ENCODE measurements around the gene DDX39B. TPM values are rescaled to one million over a fixed set of nuclear protein-coding genes. Genes with fewer than 3 reads are reported as not detected.

Gene DDX39B
- total RNA-seq, 2 experiments from 2014 or later: 538 to 547 TPM

DNA sequence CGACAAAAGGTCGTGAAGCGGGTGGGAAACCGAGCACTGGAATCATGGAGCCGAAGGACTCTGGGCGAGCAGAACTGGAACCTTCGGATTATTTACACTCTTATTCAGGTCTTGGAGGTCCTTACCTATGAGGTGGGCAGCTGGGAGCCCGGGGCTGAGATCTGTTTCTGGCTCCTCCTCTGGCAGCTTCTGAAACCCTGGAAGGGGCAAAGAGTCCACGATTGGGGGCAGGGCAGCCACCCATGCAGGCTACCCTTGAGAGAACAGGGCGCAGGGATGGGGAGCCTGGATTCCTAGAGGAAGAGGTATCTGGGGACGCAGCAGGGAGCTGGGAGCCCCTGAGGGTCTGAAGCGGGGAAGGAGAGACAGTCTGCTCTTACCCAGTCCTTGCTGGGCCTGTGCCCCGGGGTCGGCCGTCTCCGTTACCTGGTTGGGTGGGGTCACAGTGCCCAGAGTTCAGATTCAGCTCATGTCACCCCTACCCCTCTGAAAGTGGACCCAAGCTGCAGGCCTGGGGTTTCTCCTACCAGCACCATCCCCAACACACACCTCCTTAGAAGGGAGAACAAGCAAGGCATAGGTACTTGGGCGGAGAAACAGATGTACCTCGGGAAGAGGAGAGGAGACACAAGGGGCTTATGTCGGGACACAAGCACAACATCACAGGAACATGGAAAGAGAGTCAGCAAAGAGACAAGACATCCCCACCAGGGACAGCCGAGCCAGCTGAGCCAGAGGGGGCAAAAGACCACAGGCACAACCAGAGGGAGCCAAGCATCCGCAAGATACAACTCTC lies 39.8 kb upstream of the DDX39B start:
- H3K27me3 Mint-ChIP-seq: no peaks in the 10 kb centered on the region
- peak overlapping the region; percentile 92 for H3K27ac Mint-ChIP-seq
- DNase-seq: peak; percentile 39
- H3K36me3 Mint-ChIP-seq: peaks cover 42% of the 10 kb centered on the region
- CTCF ChIA-PET: interaction anchor here (0.8 to 28.8 kb wide), 9 partner anchors 7 to 225 kb away, joined by 3 to 1658 read pairs (median 5); partner anchors contain the start of genes ATP6V1G2, DDX39B, LSM2 and LST1
- POLR2A ChIA-PET: interaction anchor here (0.6 to 18.2 kb wide), 7 partner anchors 10 to 70 kb away, joined by 3 to 259 read pairs (median 115); partner anchors contain the start of genes ATP6V1G2, BAG6, DDX39B and LTA
- no peaks in the 10 kb centered on the region for H3K9me3 Mint-ChIP-seq
- H3K4me1 Mint-ChIP-seq (ENCODE audit: low read depth): peaks cover 52% of the 10 kb centered on the region
- intact Hi-C loops (cut with micrococcal nuclease): loop anchor here (1.0 to 2.0 kb wide), 2 partner anchors 16 to 35 kb away; partner anchors contain the start of genes ATP6V1G2 and NFKBIL1
- H3K4me3 Mint-ChIP-seq: peak overlapping the region; percentile 97

DNA sequence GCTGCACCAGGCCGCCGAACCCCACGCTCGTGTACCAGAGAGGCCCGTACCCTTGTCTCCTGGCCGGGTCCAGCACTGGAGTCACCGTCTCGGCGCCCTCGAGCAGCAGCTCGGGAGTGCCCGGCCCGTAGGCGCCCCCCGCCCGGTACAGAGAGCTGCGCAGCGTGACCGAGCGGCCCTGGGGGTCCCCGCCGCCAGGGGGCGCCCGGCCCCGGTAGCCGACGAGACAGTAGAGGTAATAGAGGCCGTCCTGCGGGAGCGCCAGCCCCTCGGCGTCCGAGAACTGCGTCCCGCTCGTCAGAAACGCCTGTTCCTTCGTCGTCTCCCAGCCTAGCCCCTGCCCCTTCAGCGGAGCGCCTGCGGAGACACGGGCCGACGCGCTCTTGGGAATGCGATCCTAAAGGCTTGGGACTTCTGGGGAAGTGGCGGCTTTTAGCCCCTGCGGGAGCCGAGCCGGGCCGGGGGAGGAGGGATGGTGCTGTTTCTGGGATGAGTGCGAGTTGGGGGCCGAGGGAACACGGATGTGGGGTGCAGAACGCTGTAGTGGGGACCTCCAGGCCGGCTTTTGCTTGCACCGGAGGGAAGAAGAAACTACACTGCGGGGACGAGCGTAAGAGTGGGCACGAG lies 39.1 kb upstream of the DDX39B start:
- Mint-ChIP-seq H3K9me3 (no peaks in the 10 kb centered on the region), H3K4me3 (peak overlapping the region; percentile 97), H3K27ac (peak overlapping the region; percentile 92), H3K36me3 (peaks cover 49% of the 10 kb centered on the region), H3K27me3 (no peaks in the 10 kb centered on the region), H3K4me1 (ENCODE audit: low read depth) (peaks cover 44% of the 10 kb centered on the region)
- peak; percentile 92 for DNase-seq
- ChIA-PET POLR2A (interaction anchor here (1.2 to 18.2 kb wide), 7 partner anchors 8 to 71 kb away, joined by 3 to 259 read pairs (median 115); partner anchors contain the start of genes ATP6V1G2, BAG6, DDX39B and LTA), CTCF (interaction anchor here (0.8 to 28.8 kb wide), 9 partner anchors 11 to 226 kb away, joined by 3 to 1658 read pairs (median 5); partner anchors contain the start of genes ATP6V1G2, DDX39B, LSM2 and LST1)
- intact Hi-C loops (cut with micrococcal nuclease): loop anchor here (1.0 to 2.0 kb wide), 4 partner anchors 9 to 34 kb away; partner anchors contain the start of genes ATP6V1G2, LTA and NFKBIL1

DNA sequence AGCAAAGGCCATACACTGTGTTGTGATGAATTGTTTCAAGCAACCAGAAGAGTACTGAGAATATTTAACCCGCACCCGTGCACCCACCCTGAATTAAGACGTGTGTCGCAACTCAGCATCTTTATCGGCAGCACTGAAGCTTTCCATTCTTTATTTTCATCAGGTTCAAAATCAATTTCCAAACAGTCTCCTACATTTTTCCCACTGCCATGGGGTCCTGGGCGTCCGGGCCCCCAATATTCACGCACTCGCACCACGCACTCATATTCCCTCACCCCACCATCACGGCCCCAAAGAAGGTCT lies 38.6 kb upstream of the DDX39B start:
- Mint-ChIP-seq H3K4me3 (peak overlapping the region; percentile 97), H3K36me3 (peaks cover 55% of the 10 kb centered on the region), H3K4me1 (ENCODE audit: low read depth) (peaks cover 41% of the 10 kb centered on the region), H3K27ac (peak overlapping the region; percentile 92), H3K27me3 (peaks cover under 1% of the 10 kb centered on the region), H3K9me3 (no peaks in the 10 kb centered on the region)
- ChIA-PET POLR2A (interaction anchor here (1.2 to 18.2 kb wide), 7 partner anchors 9 to 72 kb away, joined by 3 to 259 read pairs (median 115); partner anchors contain the start of genes ATP6V1G2, BAG6, DDX39B and LTA), CTCF (interaction anchor here (0.9 to 28.8 kb wide), 8 partner anchors 11 to 87 kb away, joined by 3 to 1658 read pairs (median 5); partner anchors contain the start of genes ATP6V1G2, DDX39B, LST1 and LTA)
- intact Hi-C loops (cut with micrococcal nuclease): loop anchor here (1.0 to 2.0 kb wide), 3 partner anchors 8 to 34 kb away; partner anchors contain the start of genes ATP6V1G2, LTA and NFKBIL1
- DNase-seq: peak; percentile 30

DNA sequence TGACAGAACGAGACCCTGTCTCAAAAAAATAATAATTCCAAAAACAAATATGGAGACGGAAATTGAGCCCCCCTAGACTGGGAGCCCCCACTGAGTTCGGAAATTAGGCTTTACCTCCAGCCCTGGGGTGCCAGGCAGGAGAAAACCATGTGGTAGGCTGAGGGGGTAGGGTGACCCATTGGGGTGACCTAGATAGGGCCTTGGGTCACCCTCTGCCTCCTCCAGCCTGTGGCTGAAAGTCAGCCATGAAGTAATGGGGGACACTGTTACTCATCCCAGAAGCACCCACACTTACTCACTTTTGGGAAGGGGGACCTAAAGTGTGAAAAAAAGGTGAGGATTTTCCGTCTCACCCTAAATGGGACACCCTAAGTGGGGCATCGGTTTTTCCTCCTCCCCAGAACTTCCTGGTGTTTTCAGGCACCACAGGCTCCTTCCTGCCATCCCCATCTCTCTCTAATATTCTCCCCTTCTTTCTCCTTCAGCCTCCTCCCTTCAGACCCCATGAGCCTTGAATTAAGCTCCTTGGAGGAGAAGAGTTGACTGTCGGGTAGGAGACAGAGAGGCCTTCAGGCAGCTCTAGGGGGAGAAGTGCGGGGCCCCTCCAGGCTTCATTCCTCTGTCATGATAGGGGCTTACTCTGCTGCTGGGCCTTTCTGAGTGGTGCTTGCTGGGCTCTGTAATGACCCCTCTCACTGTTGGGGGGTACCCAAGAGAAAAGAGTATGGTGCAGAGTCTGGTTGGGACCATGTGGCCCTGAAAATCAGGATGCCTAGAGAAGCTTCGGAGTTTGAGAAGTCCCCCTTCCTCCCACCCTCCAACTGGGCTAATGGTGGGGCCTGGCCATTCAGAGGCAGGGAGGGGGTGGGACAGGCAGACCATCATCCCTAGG lies 38.0 kb upstream of the DDX39B start:
- DNase-seq: peak; percentile 55
- Mint-ChIP-seq H3K27ac (peak overlapping the region; percentile 92), H3K4me3 (peak overlapping the region; percentile 97), H3K4me1 (ENCODE audit: low read depth) (peaks cover 45% of the 10 kb centered on the region), H3K27me3 (peaks cover 2% of the 10 kb centered on the region), H3K9me3 (no peaks in the 10 kb centered on the region), H3K36me3 (peaks cover 57% of the 10 kb centered on the region)
- POLR2A ChIA-PET: interaction anchor here (1.2 to 18.2 kb wide), 8 partner anchors 8 to 72 kb away, joined by 3 to 259 read pairs (median 61); partner anchors contain the start of genes ATP6V1G2, BAG6, DDX39B and LTA
- CTCF ChIA-PET: interaction anchor here (0.9 to 28.8 kb wide), 7 partner anchors 10 to 87 kb away, joined by 3 to 1658 read pairs (median 5); partner anchors contain the start of genes ATP6V1G2, DDX39B, LST1 and LTA
- intact Hi-C loops (cut with micrococcal nuclease): loop anchor here (1.0 to 10.0 kb wide), 7 partner anchors 7 to 1275 kb away; partner anchors contain the start of genes ATP6V1G2, GPSM3, HLA-C and LTA

DNA sequence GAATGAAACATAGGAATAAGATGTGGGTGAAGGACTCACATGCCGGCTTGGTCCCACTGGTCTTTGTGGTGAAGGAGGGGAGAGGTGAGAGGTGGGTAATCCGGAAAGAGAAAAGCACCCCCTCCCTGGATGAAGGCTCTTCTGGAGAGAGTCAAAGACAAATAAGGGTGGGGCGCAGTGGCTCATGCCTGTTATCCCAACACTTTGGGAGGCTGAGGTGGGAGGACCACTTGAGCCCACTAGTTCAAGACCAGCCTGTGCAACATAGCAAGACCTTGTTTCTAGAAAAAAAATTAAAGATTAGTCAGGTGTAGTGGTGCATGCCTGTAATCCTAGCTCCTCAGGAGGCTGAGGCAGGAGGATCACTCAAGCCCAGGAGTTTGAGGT lies 37.3 kb upstream of the DDX39B start:
- peak overlapping the region; percentile 97 for H3K4me3 Mint-ChIP-seq
- intact Hi-C loops (cut with micrococcal nuclease): loop anchor here (1.0 to 10.0 kb wide), 4 partner anchors 11 to 1276 kb away; partner anchors contain the start of genes GPSM3, HLA-C, PBX2 and PSMB9
- H3K27ac Mint-ChIP-seq: peak overlapping the region; percentile 92
- H3K36me3 Mint-ChIP-seq: peaks cover 60% of the 10 kb centered on the region
- H3K9me3 Mint-ChIP-seq: no peaks in the 10 kb centered on the region
- peaks cover 45% of the 10 kb centered on the region for H3K4me1 Mint-ChIP-seq (ENCODE audit: low read depth)
- DNase-seq: peak; percentile 35
- CTCF ChIA-PET: interaction anchor here (9.1 to 28.8 kb wide), 3 partner anchors 9 to 27 kb away, joined by 95 to 1658 read pairs (median 740); partner anchors contain the start of genes ATP6V1G2, DDX39B, LST1 and LTA
- POLR2A ChIA-PET: interaction anchor here (2.1 to 18.2 kb wide), 6 partner anchors 4 to 38 kb away, joined by 6 to 259 read pairs (median 174); partner anchors contain the start of genes ATP6V1G2, DDX39B, LST1 and LTA
- peaks cover 2% of the 10 kb centered on the region for H3K27me3 Mint-ChIP-seq

DNA sequence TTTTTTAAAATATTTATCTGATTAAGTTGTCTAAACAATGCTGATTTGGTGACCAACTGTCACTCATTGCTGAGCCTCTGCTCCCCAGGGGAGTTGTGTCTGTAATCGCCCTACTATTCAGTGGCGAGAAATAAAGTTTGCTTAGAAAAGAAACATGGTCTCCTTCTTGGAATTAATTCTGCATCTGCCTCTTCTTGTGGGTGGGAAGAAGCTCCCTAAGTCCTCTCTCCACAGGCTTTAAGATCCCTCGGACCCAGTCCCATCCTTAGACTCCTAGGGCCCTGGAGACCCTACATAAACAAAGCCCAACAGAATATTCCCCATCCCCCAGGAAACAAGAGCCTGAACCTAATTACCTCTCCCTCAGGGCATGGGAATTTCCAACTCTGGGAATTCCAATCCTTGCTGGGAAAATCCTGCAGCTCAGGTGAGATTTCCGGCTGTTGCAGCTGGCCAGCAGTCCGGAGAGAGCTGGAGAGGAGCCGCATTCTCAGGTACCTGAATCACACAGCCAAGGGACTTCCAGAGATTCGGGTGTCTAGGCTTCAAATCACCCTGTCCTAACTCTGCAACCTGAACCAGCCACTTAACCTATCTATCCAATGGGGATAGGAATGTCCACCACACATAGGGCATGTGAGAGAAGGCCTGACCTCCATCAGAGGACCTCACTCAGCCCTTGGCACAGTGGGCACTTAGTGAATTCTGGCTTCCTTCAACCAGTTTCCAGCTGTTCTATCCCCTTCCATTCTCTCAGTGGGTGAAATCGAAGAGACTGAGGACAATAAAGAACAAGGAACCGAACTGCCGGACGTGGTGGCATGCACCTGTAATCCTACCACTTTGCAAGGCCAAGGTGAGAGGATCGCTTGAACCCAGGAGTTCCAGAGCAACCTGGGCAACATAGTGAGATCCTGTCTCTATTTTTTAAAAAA lies 36.6 kb upstream of the DDX39B start:
- DNase-seq: peak; percentile 37
- Mint-ChIP-seq H3K27me3 (peaks cover 2% of the 10 kb centered on the region), H3K36me3 (peaks cover 65% of the 10 kb centered on the region), H3K4me3 (peak overlapping the region; percentile 97), H3K27ac (peak overlapping the region; percentile 92), H3K4me1 (ENCODE audit: low read depth) (peaks cover 47% of the 10 kb centered on the region), H3K9me3 (no peaks in the 10 kb centered on the region)
- ChIA-PET CTCF (interaction anchor here (17.5 to 28.8 kb wide), 2 partner anchors 14 to 26 kb away, joined by 740 to 1658 read pairs; partner anchors contain the start of genes ATP6V1G2, DDX39B, LST1 and NCR3), POLR2A (interaction anchor here (1.0 to 18.2 kb wide), 7 partner anchors 5 to 42 kb away, joined by 3 to 259 read pairs (median 125); partner anchors contain the start of genes ATP6V1G2, DDX39B, LST1 and LTA)
- intact Hi-C loops (cut with micrococcal nuclease): loop anchor here (1.0 to 10.0 kb wide), 4 partner anchors 10 to 1276 kb away; partner anchors contain the start of genes GPSM3, HLA-C, PBX2 and PSMB9

DNA sequence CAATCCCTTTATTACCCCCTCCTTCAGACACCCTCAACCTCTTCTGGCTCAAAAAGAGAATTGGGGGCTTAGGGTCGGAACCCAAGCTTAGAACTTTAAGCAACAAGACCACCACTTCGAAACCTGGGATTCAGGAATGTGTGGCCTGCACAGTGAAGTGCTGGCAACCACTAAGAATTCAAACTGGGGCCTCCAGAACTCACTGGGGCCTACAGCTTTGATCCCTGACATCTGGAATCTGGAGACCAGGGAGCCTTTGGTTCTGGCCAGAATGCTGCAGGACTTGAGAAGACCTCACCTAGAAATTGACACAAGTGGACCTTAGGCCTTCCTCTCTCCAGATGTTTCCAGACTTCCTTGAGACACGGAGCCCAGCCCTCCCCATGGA lies 35.8 kb upstream of the DDX39B start:
- Mint-ChIP-seq H3K27me3 (peaks cover 2% of the 10 kb centered on the region), H3K36me3 (peaks cover 71% of the 10 kb centered on the region), H3K4me1 (ENCODE audit: low read depth) (peaks cover 44% of the 10 kb centered on the region), H3K9me3 (no peaks in the 10 kb centered on the region), H3K27ac (peak overlapping the region; percentile 99), H3K4me3 (peak overlapping the region; percentile 97)
- DNase-seq: peak; percentile 14
- intact Hi-C loops (cut with micrococcal nuclease): loop anchor here (5.0 to 10.0 kb wide), 3 partner anchors 305 to 1277 kb away; partner anchors contain the start of genes GPSM3, HLA-C, PBX2 and PSMB9
- CTCF ChIA-PET: interaction anchor here (1.6 to 28.8 kb wide), 3 partner anchors 9 to 25 kb away, joined by 7 to 1658 read pairs (median 740); partner anchors contain the start of genes ATP6V1G2, DDX39B, LST1 and NCR3
- POLR2A ChIA-PET: interaction anchor here (0.9 to 18.2 kb wide), 9 partner anchors 5 to 87 kb away, joined by 3 to 259 read pairs (median 115); partner anchors contain the start of genes ATP6V1G2, DDX39B, GPANK1 and LST1

DNA sequence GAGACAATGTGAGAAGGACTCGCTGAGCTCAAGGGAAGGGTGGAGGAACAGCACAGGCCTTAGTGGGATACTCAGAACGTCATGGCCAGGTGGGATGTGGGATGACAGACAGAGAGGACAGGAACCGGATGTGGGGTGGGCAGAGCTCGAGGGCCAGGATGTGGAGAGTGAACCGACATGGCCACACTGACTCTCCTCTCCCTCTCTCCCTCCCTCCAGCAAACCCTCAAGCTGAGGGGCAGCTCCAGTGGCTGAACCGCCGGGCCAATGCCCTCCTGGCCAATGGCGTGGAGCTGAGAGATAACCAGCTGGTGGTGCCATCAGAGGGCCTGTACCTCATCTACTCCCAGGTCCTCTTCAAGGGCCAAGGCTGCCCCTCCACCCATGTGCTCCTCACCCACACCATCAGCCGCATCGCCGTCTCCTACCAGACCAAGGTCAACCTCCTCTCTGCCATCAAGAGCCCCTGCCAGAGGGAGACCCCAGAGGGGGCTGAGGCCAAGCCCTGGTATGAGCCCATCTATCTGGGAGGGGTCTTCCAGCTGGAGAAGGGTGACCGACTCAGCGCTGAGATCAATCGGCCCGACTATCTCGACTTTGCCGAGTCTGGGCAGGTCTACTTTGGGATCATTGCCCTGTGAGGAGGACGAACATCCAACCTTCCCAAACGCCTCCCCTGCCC lies 35.2 kb upstream of the DDX39B start:
- Mint-ChIP-seq H3K4me3 (peak overlapping the region; percentile 97), H3K27ac (peak overlapping the region; percentile 99), H3K9me3 (no peaks in the 10 kb centered on the region), H3K27me3 (peaks cover 2% of the 10 kb centered on the region), H3K4me1 (ENCODE audit: low read depth) (peaks cover 41% of the 10 kb centered on the region), H3K36me3 (peaks cover 74% of the 10 kb centered on the region)
- intact Hi-C loops (cut with micrococcal nuclease): loop anchor here (5.0 to 10.0 kb wide), 3 partner anchors 305 to 1278 kb away; partner anchors contain the start of genes GPSM3, HLA-C, PBX2 and PSMB9
- peak; percentile 85 for DNase-seq
- ChIA-PET CTCF (interaction anchor here (1.1 to 28.8 kb wide), 4 partner anchors 8 to 24 kb away, joined by 4 to 1658 read pairs (median 374); partner anchors contain the start of genes ATP6V1G2, DDX39B, LST1 and NCR3), POLR2A (interaction anchor here (0.9 to 18.2 kb wide), 10 partner anchors 5 to 236 kb away, joined by 3 to 259 read pairs (median 74); partner anchors contain the start of genes ATP6V1G2, DDX39B, GPANK1 and LST1)
